GM21786 (cell line): ENCODE measurements around the gene NRTN.
"Not testable (repeated sequence)": the region's sequence is repeated elsewhere in the genome, so short reads cannot be mapped to it uniquely, and the experiment has no call there.

Source experiments
- ATAC-seq: cut with Tn5 transposase; IDR thresholded peaks from one replicate; pipeline ENCODE4 v1.9.1; 2021; ENCODE audit not compliant: unreplicated experiment

The NRTN gene

DNA sequence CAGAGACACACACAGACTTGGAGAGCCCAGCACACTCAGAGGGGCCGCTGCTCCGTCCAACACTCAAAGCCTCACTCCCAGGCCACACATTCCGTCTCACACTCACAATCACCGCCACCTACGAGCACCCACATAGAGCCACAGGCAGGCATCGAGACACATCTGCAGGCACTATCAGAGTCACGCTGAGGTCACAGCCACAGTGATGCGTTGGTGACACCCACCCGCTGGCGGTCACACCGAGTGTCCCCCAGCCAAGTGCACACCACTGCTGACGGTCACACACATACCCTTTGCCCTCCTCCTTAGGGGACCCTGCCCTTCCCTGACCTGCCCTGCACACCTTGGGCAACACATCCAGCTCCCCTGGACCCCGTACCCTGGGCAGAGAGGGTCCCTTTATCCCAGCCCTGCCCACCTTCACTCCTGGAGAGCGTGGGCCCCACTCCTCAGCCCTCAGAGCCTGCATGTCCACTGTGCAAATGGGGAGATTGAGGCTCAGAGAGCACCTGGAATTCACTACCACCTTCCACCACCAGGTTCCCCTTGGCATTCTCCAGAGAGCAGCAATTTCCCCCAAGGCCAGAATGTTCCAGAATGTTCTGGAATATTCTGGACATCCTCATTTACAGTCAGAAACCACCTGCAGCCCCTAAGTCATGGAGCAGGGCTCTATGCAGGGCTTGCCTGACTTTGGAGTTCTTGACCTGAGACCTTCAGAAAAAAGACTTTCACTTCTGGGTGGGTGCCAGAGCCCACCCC is 60.0 kb downstream of the NRTN start:
- ATAC-seq = no peak

- ATAC-seq = no peak
Observed at GRCh38 chr19:5865772-5866171, 60.9 kb downstream of the NRTN start.

- no peak for ATAC-seq
Observed at GRCh38 chr19:5867201-5868136, 62.6 kb downstream of the NRTN start.

- no peak for ATAC-seq
Observed at GRCh38 chr19:5870986-5871394, 66.1 kb downstream of the NRTN start.

GRCh38 chr19:5873617-5874199 is 68.8 kb downstream of the NRTN start:
- no peak for ATAC-seq

- not testable (repeated sequence) for ATAC-seq
Observed at GRCh38 chr19:5874496-5874895, 69.6 kb downstream of the NRTN start.

- no peak for ATAC-seq
Observed at GRCh38 chr19:5877427-5877826, 72.6 kb downstream of the NRTN start.

DNA sequence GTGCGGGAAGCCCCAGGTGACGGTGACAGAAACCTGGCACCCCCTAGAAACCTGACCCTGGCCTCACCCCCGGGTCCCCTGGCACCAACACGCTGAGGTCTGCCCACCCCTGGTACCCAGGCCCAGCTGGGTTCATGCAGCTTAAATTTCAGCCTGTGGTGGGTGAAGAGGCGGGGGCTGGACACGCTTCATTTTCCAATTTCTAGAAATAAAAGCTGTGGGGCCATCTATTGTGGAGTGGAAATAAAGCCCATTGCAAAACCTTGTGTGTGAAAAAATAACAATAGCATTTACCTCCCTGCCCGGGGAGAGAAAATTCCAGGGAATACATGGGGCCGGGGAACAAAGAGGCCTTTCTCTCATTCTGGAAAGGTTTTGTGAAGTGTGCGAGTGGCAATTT is 73.0 kb downstream of the NRTN start:
- no peak for ATAC-seq
